Naive thymus-derived CD8-positive, alpha-beta T cell (primary cell): ENCODE measurements around the gene DRD1. TPM values are rescaled to one million over a fixed set of nuclear protein-coding genes. Genes with fewer than 3 reads are reported as not detected.

Experiments used
- ATAC-seq, 2 donors: fragments of 150-1000 bp; cut with Tn5 transposase in 1 of 2; sonication (Bioruptor Pico), chemical (Tn5 transposase) in 1 of 2; 1 replicate in 1 of 2; 2 replicates in 1 of 2; pipeline ENCODE4 v1.10.0; 2021; ENCODE audit warnings: mild to moderate bottlenecking in 2 of 2, moderate library complexity in 2 of 2
- POLR2A ChIA-PET: fragments of 350-600 bp; sonication (Branson Sonifier 250); formaldehyde crosslinking; loops from one replicate; lab custom pipeline; 2021; ENCODE audit warnings: antibody characterized with exemption; lab: Charles Lee
- DNase-seq, 10 donors: peaks; one replicate each; pipeline versions ENCODE4 v3.0.0 to v3.0.0-alpha.2; 2020 to 2022
- H3K27ac Mint-ChIP-seq, 10 donors: one replicate each; pipeline ENCODE4 v1.8.0; 2020 to 2022; ENCODE audit warnings: mild to moderate bottlenecking in 10 of 10, mixed read lengths in 10 of 10, moderate library complexity in 4 of 10, inconsistent platforms in 1 of 10
- H3K27me3 Mint-ChIP-seq, 5 donors: one replicate each; pipeline ENCODE4 v1.8.0; 2021 to 2022; ENCODE audit warnings: mixed read lengths in 5 of 5
- H3K36me3 Mint-ChIP-seq, 3 donors: one replicate each; pipeline ENCODE4 v1.8.0; 2020 to 2022; ENCODE audit warnings: mixed read lengths in 3 of 3, mild to moderate bottlenecking in 2 of 3, inconsistent platforms in 1 of 3
- H3K4me1 Mint-ChIP-seq, 4 donors: one replicate each; pipeline ENCODE4 v1.8.0; 2021 to 2022; ENCODE audit warnings: mixed read lengths in 4 of 4
- H3K4me3 Mint-ChIP-seq, 10 donors: one replicate each; pipeline ENCODE4 v1.8.0; 2020 to 2022; ENCODE audit warnings: mild to moderate bottlenecking in 10 of 10, mixed read lengths in 10 of 10, moderate library complexity in 6 of 10, inconsistent platforms in 1 of 10
- H3K9me3 Mint-ChIP-seq, 9 donors: one replicate each; pipeline ENCODE4 v1.8.0; 2020 to 2022; ENCODE audit warnings: mixed read lengths in 9 of 9, mild to moderate bottlenecking in 3 of 9, inconsistent platforms in 1 of 9, moderate library complexity in 1 of 9
- polyA plus RNA-seq, 3 donors: library from polyadenylated mRNA; unstranded; fragments of 300-500 nt; fragmentation: Illumina TruSeq; gene quantifications; one replicate each; pipeline ENCODE4 v1.2.3, GENCODE V29; 2021
- total RNA-seq, 8 experiments: library from RNA in 2 of 8; stranded (reverse) in 2 of 8; gene quantifications; one replicate each; pipeline ENCODE4 v1.2.3 and lab custom pipeline; 2021 to 2026

DRD1 gene
- total and polyA plus RNA-seq, 5 experiments from 2014 or later, result not detected

DNA sequence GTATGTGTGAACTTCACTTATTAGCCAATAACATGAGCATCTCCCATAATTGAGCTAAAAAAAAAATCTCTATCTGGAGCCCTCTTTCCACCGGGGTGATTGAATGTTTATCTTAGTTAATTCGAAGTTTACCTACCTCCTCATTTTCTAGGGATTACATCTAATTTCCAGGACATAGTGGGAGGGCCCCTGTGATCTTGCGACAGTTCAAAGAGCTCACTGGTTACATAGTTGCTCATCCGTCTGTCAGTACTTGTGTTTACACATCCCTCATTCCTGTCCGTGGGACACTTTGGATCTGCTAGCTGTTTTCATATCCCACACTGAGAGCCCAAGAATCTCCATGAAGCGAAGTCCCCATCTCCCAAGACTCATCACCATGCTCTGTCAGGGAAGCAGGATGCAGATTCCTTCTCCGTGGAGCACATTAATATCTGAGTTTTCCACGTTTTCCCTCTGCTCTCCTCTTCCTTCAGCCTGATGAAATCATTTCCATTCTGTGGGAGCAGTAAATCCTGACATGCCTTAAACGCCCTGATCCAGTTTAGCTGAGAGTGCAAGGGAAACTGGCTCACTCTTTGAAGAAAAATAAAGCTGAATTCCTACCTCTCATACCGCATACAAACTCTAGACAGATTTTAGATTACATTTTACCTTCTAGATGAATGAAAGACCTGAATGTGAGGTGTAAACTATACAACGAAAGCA lies 24.2 kb upstream of the DRD1 start:
- DNase-seq (no peak), ATAC-seq (no peak)
- POLR2A ChIA-PET, result interaction anchor here (0.7 to 1.1 kb wide), 2 partner anchors 10 to 12 kb away, joined by 3 read pairs; partner anchors contain the start of gene SFXN1
- Mint-ChIP-seq H3K36me3 (no peaks in the 10 kb centered on the region), H3K27ac (no peak overlapping the region), H3K27me3 (peaks cover 0 to 7% (median 0%) of the 10 kb centered on the region in 5 donors), H3K9me3 (no peaks in the 10 kb centered on the region), H3K4me3 (no peak overlapping the region), H3K4me1 (peaks cover 6 to 15% (median 12%) of the 10 kb centered on the region in 4 donors)

DNA sequence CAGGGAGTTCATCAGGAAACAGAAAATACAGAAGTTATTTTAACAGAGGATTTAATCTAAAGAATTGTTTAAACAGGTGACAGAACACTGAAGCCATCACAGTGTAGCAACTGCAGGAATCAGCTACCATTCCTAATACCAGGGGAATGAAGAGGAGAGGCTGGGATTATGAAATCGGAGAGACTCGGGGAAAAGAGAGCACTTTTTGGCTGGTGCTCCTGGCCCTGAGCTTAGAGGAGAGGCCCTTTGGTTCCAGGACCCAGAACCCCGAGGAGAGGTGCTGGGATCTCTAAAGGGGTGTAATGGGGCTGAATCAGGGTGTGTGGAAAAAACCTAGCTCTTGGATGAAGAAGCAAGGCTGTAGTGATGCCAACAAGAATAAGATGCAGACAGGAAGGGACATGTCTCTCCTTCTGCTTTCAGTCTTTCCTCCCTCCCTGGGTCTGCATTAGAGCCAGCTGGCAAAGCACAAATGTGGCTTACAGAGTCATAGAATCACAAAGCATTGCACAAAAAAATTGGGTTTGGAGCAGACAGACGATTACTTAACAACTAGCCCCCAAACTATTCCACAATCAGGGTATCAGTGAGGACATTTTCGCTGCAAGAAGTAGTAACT lies 22.8 kb upstream of the DRD1 start:
- no peaks in the 10 kb centered on the region for H3K9me3 Mint-ChIP-seq
- no peak overlapping the region for H3K4me3 Mint-ChIP-seq
- peaks cover 6 to 14% (median 12%) of the 10 kb centered on the region in 4 donors for H3K4me1 Mint-ChIP-seq
- POLR2A ChIA-PET, result interaction anchor here (3.1 kb wide), 1 partner anchor 11 kb away, joined by 14 read pairs; the partner anchor contains the start of gene SFXN1
- peak overlapping the region in 2 of 10 donors; percentile 3 to 29 for H3K27ac Mint-ChIP-seq
- H3K27me3 Mint-ChIP-seq, result peaks cover 0 to 7% (median 0%) of the 10 kb centered on the region in 5 donors
- no peaks in the 10 kb centered on the region for H3K36me3 Mint-ChIP-seq
- DNase-seq (no peak), ATAC-seq (no peak)

GRCh38 chr5:175465282-175465681 lies 21.3 kb upstream of the DRD1 start:
- H3K36me3 Mint-ChIP-seq, result no peaks in the 10 kb centered on the region
- peak overlapping the region in 4 of 10 donors; percentile 55 to 81 (median 73) for H3K27ac Mint-ChIP-seq
- peaks cover 0 to 7% (median 0%) of the 10 kb centered on the region in 5 donors for H3K27me3 Mint-ChIP-seq
- POLR2A ChIA-PET, result interaction anchor here (0.7 to 3.1 kb wide), 5 partner anchors 10 to 1397 kb away, joined by 3 to 14 read pairs (median 4); partner anchors contain the start of gene SFXN1
- no peaks in the 10 kb centered on the region for H3K9me3 Mint-ChIP-seq
- ATAC-seq (no peak), DNase-seq (no peak)
- H3K4me1 Mint-ChIP-seq, result peaks cover 6 to 14% (median 8%) of the 10 kb centered on the region in 4 donors
- H3K4me3 Mint-ChIP-seq, result no peak overlapping the region

- DNase-seq (no peak), ATAC-seq (peak in 1 of 2 donors; percentile 46)
- H3K4me3 Mint-ChIP-seq, result peak overlapping the region in 5 of 10 donors; percentile 20 to 47 (median 27)
- H3K9me3 Mint-ChIP-seq, result no peaks in the 10 kb centered on the region
- POLR2A ChIA-PET, result interaction anchor here (0.7 to 3.1 kb wide), 5 partner anchors 11 to 1398 kb away, joined by 3 to 14 read pairs (median 4); partner anchors contain the start of gene SFXN1
- peaks cover 6 to 14% (median 8%) of the 10 kb centered on the region in 4 donors for H3K4me1 Mint-ChIP-seq
- peaks cover 0 to 7% (median 0%) of the 10 kb centered on the region in 5 donors for H3K27me3 Mint-ChIP-seq
- peak overlapping the region in 7 of 10 donors; percentile 37 to 81 (median 70) for H3K27ac Mint-ChIP-seq
- no peaks in the 10 kb centered on the region for H3K36me3 Mint-ChIP-seq
Observed at GRCh38 chr5:175464942-175465233, 20.9 kb upstream of the DRD1 start.

DNA sequence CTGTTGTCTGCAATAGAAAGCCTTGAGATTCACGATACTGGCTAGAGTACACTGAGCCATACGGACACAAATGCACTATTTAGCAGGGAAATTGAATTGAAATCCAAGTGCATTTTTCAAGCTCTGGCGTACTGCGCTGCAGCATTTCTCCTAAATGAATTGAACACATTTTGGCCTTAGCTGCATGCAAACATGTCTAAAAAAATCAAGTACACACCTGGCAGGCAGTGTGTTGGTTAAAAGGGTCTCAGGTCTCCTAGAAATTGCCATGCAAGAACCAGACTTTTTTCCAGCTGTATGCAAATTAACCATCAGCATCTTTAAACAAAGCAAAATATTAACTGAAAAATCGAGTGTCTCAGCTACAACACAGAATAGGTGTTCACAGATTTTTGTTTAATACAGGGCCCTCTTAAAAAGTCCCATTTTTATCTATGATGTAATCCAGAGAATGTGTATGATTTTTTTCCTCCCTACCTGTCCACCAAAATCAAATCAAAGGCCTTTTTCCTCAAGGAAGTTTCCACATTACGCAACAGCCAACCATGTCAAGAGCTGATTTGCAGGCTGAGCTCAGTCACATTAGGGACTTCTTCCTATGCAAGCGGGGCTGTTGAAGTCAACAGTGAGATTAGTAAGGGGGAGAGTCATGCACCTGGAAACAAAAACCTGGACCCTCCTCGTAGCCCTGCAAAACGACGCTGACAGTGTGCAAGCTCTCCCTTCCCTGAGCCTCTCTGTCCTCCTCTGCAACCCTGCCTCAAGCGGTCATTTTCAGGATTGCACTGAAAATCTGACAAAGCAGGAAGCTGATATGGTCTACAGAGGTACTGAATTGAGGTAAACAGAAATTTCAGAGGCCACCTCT lies 20.3 kb upstream of the DRD1 start:
- POLR2A ChIA-PET, result interaction anchor here (0.7 to 3.1 kb wide), 5 partner anchors 11 to 1398 kb away, joined by 3 to 14 read pairs (median 4); partner anchors contain the start of gene SFXN1
- ATAC-seq (peak; percentile 99 to 100), DNase-seq (peak in 9 of 10 donors; percentile 38 to 75 (median 64))
- H3K9me3 Mint-ChIP-seq, result no peaks in the 10 kb centered on the region
- H3K27me3 Mint-ChIP-seq, result peaks cover 0 to 7% (median 0%) of the 10 kb centered on the region in 5 donors
- H3K4me3 Mint-ChIP-seq, result peak overlapping the region in 6 of 10 donors; percentile 10 to 47 (median 24)
- H3K4me1 Mint-ChIP-seq, result peaks cover 6 to 14% (median 8%) of the 10 kb centered on the region in 4 donors
- no peaks in the 10 kb centered on the region for H3K36me3 Mint-ChIP-seq
- peak overlapping the region in 7 of 10 donors; percentile 37 to 81 (median 70) for H3K27ac Mint-ChIP-seq

- H3K4me3 Mint-ChIP-seq, result no peak overlapping the region
- POLR2A ChIA-PET, result interaction anchor here (2.2 to 3.1 kb wide), 2 partner anchors 15 to 16 kb away, joined by 11 to 14 read pairs; partner anchors contain the start of gene SFXN1
- H3K27ac Mint-ChIP-seq, result no peak overlapping the region
- ATAC-seq (no peak), DNase-seq (no peak)
- no peaks in the 10 kb centered on the region for H3K9me3 Mint-ChIP-seq
- H3K36me3 Mint-ChIP-seq, result no peaks in the 10 kb centered on the region
- H3K4me1 Mint-ChIP-seq, result peaks cover 6 to 14% (median 8%) of the 10 kb centered on the region in 4 donors
- peaks cover 0 to 7% (median 0%) of the 10 kb centered on the region in 5 donors for H3K27me3 Mint-ChIP-seq
Observed at GRCh38 chr5:175463641-175464040, 19.7 kb upstream of the DRD1 start.

DNA sequence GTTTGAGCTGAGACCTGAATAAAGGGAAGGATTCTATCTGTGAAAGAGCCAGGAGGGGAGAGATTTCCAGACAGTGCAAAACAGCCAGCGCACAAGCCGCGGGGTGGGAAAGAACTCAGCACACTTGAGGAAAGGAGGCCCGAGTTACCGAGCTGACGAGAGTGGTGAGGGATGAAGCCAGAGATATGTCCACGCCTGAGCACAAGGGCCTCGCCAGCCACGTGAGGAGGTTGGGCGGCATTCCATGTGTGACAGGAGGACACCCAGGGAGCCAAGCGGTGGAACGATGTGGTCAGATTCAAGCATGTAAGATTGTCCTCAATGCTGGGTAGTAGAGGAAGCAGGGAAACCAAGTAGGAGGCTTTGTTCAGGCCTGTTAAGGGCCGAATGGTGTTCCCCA lies 17.4 kb upstream of the DRD1 start:
- no peak for DNase-seq
- H3K36me3 Mint-ChIP-seq, result no peaks in the 10 kb centered on the region
- no peaks in the 10 kb centered on the region for H3K9me3 Mint-ChIP-seq
- ATAC-seq, result no peak
- no peak overlapping the region for H3K4me3 Mint-ChIP-seq
- POLR2A ChIA-PET, result no interaction called here
- peak overlapping the region in 2 of 10 donors; percentile 26 to 57 for H3K27ac Mint-ChIP-seq
- H3K4me1 Mint-ChIP-seq, result peaks cover 6 to 16% (median 7%) of the 10 kb centered on the region in 4 donors
- H3K27me3 Mint-ChIP-seq, result peaks cover 0 to 7% (median 0%) of the 10 kb centered on the region in 5 donors

DNA sequence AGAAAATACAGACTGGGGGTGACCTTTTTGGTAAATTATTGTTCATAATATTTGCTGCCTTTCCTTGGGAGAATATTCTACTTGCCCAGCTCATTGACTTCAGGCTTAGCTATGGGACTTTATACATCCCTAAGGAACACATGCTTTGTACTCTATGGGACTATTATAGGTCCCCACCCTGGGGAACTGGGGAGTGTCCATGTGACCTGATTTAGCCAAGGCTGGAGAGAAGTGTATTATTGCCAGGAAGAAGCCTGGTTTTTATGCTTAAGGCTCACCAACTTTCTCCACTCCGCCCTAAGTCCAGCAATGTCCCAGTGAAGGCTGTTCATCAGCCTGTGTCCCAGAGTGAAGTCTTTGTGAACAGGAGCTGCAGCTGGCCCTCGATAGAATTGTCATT lies 16.6 kb upstream of the DRD1 start:
- POLR2A ChIA-PET, result no interaction called here
- DNase-seq, result no peak
- Mint-ChIP-seq H3K27ac (no peak overlapping the region), H3K27me3 (peaks cover 0 to 11% (median 3%) of the 10 kb centered on the region in 5 donors), H3K4me3 (no peak overlapping the region), H3K4me1 (peaks cover 6 to 16% (median 6%) of the 10 kb centered on the region in 4 donors), H3K36me3 (no peaks in the 10 kb centered on the region), H3K9me3 (no peaks in the 10 kb centered on the region)
- ATAC-seq, result no peak

GRCh38 chr5:175460126-175460525 lies 16.1 kb upstream of the DRD1 start:
- Mint-ChIP-seq H3K9me3 (no peaks in the 10 kb centered on the region), H3K36me3 (no peaks in the 10 kb centered on the region), H3K4me3 (no peak overlapping the region), H3K27me3 (peaks cover 0 to 15% (median 4%) of the 10 kb centered on the region in 5 donors), H3K4me1 (peaks cover 6 to 16% (median 6%) of the 10 kb centered on the region in 4 donors), H3K27ac (no peak overlapping the region)
- DNase-seq (no peak), ATAC-seq (no peak)
- POLR2A ChIA-PET, result no interaction called here

GRCh38 chr5:175457466-175457865 lies 13.5 kb upstream of the DRD1 start:
- POLR2A ChIA-PET, result no interaction called here
- no peaks in the 10 kb centered on the region for H3K36me3 Mint-ChIP-seq
- ATAC-seq (no peak), DNase-seq (no peak)
- H3K27ac Mint-ChIP-seq, result no peak overlapping the region
- peaks cover 15 to 42% (median 22%) of the 10 kb centered on the region in 5 donors for H3K27me3 Mint-ChIP-seq
- H3K4me1 Mint-ChIP-seq, result peaks cover 0 to 2% (median 0%) of the 10 kb centered on the region in 4 donors
- H3K9me3 Mint-ChIP-seq, result no peaks in the 10 kb centered on the region
- H3K4me3 Mint-ChIP-seq, result no peak overlapping the region

DNA sequence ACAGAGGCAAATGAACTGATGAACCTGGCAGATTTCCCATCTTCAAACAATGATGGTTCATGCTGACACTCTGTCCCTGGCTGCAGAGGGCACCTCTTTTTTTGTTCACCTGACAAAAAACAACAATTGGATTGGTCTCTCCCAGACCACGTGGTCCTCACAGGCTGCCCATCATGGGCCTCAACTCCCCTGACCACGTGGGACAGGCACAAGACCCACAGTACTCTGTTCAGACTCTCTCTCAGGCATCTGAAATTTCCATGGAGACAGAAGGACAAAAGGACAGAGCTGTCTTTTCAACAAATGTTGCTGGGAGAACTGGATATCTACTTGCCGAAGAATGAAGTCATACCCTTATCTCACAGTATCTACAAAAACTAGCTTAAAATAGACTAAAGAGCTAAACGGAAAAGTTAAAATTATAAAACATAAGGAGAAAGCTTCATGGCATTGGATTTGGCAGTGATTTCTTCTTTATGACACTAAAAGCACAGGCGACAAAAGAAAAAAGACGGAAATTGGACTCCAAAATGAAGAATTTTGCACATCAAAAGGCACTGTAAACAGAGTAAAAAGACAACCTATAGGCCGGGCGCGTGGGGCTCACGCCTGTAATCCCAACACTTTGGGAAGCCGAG lies 12.2 kb upstream of the DRD1 start:
- Mint-ChIP-seq H3K9me3 (no peaks in the 10 kb centered on the region), H3K4me1 (peaks cover 0 to 2% (median 0%) of the 10 kb centered on the region in 4 donors), H3K27me3 (peaks cover 17 to 54% (median 28%) of the 10 kb centered on the region in 5 donors), H3K36me3 (no peaks in the 10 kb centered on the region), H3K27ac (no peak overlapping the region), H3K4me3 (no peak overlapping the region)
- ATAC-seq (no peak), DNase-seq (no peak)
- POLR2A ChIA-PET, result no interaction called here
